ENCODE measurements around the gene HTR4.
A peak's percentile ranks its signal among the peaks of the same experiment; 100 is the strongest.
"Not testable (repeated sequence)": the region's sequence is repeated elsewhere in the genome, so short reads cannot be mapped to it uniquely, and the experiment has no call there.

HTR4 gene

GRCh38 chr5:148599187-148599586, 55.1 kb downstream of the HTR4 start:
- no peak for DNase-seq

GRCh38 chr5:148595697-148596096, 58.6 kb downstream of the HTR4 start:
- no peak for DNase-seq

- no peak for DNase-seq
These were observed 67.5 kb downstream of the HTR4 start for GRCh38 chr5:148586796-148587195.

GRCh38 chr5:148585988-148586387, 68.3 kb downstream of the HTR4 start:
- DNase-seq, result no peak

GRCh38 chr5:148584103-148584502, 70.2 kb downstream of the HTR4 start:
- DNase-seq, result no peak

- DNase-seq, result no peak
These were observed 70.8 kb downstream of the HTR4 start for GRCh38 chr5:148583421-148583965.

GRCh38 chr5:148574167-148574566, 80.2 kb downstream of the HTR4 start:
- no peak for DNase-seq

- no peak for DNase-seq
These were observed 81.0 kb downstream of the HTR4 start for GRCh38 chr5:148573374-148573773.

GRCh38 chr5:148569948-148570347, 84.4 kb downstream of the HTR4 start:
- no peak for DNase-seq

- no peak for DNase-seq
These were observed 89.2 kb downstream of the HTR4 start for GRCh38 chr5:148565148-148565547.

- DNase-seq, result no peak
These were observed 91.3 kb downstream of the HTR4 start for GRCh38 chr5:148563021-148563420.

GRCh38 chr5:148561801-148562311, 92.5 kb downstream of the HTR4 start:
- no peak for DNase-seq

GRCh38 chr5:148559461-148559860, 94.9 kb downstream of the HTR4 start:
- no peak for DNase-seq

- no peak for DNase-seq
These were observed 95.4 kb downstream of the HTR4 start for GRCh38 chr5:148558892-148559291.

- no peak for DNase-seq
These were observed 97.5 kb downstream of the HTR4 start for GRCh38 chr5:148556835-148557234.

- DNase-seq, result no peak
These were observed 99.7 kb downstream of the HTR4 start for GRCh38 chr5:148554621-148555020.

GRCh38 chr5:148543727-148544126, 110.6 kb downstream of the HTR4 start:
- DNase-seq, result no peak

- DNase-seq, result no peak
These were observed 111.5 kb downstream of the HTR4 start for GRCh38 chr5:148542812-148543211.

- no peak for DNase-seq
These were observed 113.1 kb downstream of the HTR4 start for GRCh38 chr5:148541054-148541835.

- DNase-seq, result no peak
These were observed 113.7 kb downstream of the HTR4 start for GRCh38 chr5:148540647-148541046.

- DNase-seq, result no peak
These were observed 114.5 kb downstream of the HTR4 start for GRCh38 chr5:148539851-148540250.

- no peak for DNase-seq
These were observed 119.1 kb downstream of the HTR4 start for GRCh38 chr5:148535190-148535589.

GRCh38 chr5:148532969-148533670, 121.2 kb downstream of the HTR4 start:
- peak; percentile 8 to 63 for DNase-seq

GRCh38 chr5:148529450-148529849, 124.9 kb downstream of the HTR4 start:
- not testable (repeated sequence) for DNase-seq

Measured in NCI-H524 (cell line).